ENCODE data around the gene TEF. TPM values are rescaled to one million over a fixed set of nuclear protein-coding genes. Genes with fewer than 3 reads are reported as not detected.

Gene TEF
- polyA plus RNA-seq, 1 donor: 5.6 TPM

DNA sequence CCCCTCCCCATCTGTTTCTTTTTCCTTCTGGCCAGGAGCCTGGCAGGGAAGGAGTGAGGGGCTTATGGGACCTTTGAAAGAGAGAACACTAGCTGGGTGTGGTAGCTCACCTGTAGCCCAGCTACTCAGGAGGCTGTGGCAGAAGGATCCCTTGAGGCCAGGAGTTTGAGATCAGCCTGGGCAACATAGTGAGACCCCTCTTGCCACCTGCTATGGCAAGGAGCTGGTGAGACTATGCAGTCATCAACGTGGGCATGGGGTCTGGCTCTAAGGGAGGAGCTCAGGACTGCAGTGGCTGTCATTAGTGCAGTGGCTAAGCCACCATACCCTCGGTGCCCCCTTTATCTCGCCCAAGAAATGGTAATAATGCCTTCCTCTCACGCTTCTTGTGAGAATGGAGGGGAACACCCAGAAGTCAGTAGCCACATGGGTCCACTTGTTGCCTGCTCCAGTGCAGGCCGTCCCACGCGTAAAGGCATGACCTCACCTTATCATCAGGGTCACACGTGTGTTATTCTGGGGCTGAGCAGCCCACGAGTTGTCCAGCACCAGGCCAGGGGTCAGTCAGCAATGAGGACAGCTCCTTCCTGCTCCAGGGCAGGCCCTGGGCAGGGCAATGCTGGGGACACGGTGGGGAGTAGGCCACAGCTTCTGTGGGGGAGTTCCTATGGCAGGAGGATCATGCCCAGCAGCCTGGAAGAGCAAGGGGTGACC lies 27.7 kb upstream of the TEF start:
- Histone ChIP-seq H3K36me3 (ENCODE audit: control insufficient read depth, insufficient read depth, low read length) (peaks cover 96% of the 10 kb centered on the region), H3K4me1 (ENCODE audit: control insufficient read depth, insufficient read depth, low read length) (peaks cover 6% of the 10 kb centered on the region), H3K27ac (ENCODE audit: low read length) (no peak overlapping the region), H3K9me3 (ENCODE audit: control insufficient read depth, low read depth, low read length) (no peaks in the 10 kb centered on the region), H3K4me3 (ENCODE audit: low read length) (no peak overlapping the region), H3K27me3 (ENCODE audit: control insufficient read depth, insufficient read depth, low read length) (no peaks in the 10 kb centered on the region)
- no CpG with 5 or more reads among the region's 10 CpGs for WGBS (ENCODE audit: insufficient coverage, low lambda C conversion rate)
- no peak for DNase-seq

DNA sequence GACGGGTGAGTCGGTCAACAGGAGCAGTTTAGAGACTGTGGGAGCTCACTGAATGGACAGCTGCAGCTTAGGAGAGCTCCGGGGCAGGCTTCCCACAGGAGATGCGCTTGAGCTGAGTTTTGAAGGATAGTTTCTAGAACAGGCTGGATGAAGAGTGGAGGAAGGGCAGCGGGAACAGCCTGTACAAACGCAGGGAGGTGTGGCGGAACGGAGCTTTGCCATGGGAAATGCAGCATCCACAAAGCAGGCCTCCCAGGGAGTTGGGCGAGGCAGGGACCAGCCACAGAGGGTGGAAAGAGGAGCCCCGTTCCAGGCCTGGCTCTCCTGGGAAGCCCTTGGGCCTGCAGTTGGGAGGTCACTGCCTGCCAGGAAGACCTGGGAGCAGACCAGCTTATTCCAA lies 26.8 kb upstream of the TEF start:
- WGBS (ENCODE audit: insufficient coverage, low lambda C conversion rate): 89% methylated on average over 3 of the region's 10 CpGs
- Histone ChIP-seq H3K9me3 (ENCODE audit: control insufficient read depth, low read depth, low read length) (no peaks in the 10 kb centered on the region), H3K4me3 (ENCODE audit: low read length) (no peak overlapping the region), H3K27me3 (ENCODE audit: control insufficient read depth, insufficient read depth, low read length) (no peaks in the 10 kb centered on the region), H3K4me1 (ENCODE audit: control insufficient read depth, insufficient read depth, low read length) (peaks cover 8% of the 10 kb centered on the region), H3K27ac (ENCODE audit: low read length) (no peak overlapping the region), H3K36me3 (ENCODE audit: control insufficient read depth, insufficient read depth, low read length) (peaks cover 92% of the 10 kb centered on the region)
- DNase-seq: no peak

DNA sequence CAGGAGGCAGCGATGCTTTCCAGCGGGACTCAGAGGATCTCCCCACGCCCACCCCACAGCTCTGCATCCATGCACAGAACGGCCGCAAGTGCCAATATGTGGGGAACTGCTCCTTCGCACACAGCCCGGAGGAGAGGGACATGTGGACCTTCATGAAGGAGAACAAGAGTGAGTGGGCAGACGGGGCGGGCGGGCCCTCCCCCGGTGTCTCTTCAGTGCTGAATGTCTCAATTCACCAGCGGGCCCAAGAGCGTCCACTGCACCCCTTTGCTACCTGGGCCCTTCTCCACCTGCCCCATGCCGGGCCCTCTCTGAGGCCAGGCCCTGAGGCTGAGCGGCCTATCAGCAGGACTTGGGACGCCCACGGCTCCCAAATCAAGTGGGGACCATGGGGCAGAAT lies 25.8 kb upstream of the TEF start:
- Histone ChIP-seq H3K9me3 (ENCODE audit: control insufficient read depth, low read depth, low read length) (no peaks in the 10 kb centered on the region), H3K27me3 (ENCODE audit: control insufficient read depth, insufficient read depth, low read length) (no peaks in the 10 kb centered on the region), H3K36me3 (ENCODE audit: control insufficient read depth, insufficient read depth, low read length) (peaks cover 85% of the 10 kb centered on the region), H3K4me3 (ENCODE audit: low read length) (no peak overlapping the region), H3K27ac (ENCODE audit: low read length) (no peak overlapping the region), H3K4me1 (ENCODE audit: control insufficient read depth, insufficient read depth, low read length) (peaks cover 4% of the 10 kb centered on the region)
- WGBS (ENCODE audit: insufficient coverage, low lambda C conversion rate): no CpG with 5 or more reads among the region's 17 CpGs
- DNase-seq: no peak

DNA sequence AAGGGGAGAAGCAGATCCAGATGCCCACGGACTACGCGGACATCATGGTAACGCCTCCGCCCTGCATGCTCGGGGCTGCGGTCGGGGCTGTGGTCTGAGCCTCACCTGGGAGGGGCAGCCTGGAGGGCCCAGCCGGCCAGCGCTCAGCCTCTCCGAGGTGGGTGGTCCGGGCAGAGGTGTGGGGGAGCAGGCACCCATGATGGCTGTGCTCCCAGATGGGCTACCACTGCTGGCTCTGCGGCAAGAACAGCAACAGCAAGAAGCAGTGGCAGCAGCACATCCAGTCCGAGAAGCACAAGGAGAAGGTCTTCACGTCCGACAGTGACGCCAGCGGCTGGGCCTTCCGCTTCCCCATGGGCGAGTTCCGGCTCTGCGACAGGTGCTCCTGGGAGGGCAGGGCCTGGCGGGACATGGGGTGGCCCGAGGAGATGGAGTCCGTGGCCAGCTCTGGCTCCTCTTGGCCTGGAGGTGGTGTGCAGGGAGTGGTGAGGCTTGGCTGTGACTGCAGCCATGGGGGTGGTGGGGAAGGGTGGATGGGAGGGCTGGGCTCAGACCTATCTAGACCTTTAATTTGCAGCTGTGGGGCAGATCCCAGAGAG lies 25.2 kb upstream of the TEF start:
- no CpG with 5 or more reads among the region's 25 CpGs for WGBS (ENCODE audit: insufficient coverage, low lambda C conversion rate)
- no peaks in the 10 kb centered on the region for H3K27me3 ChIP-seq (ENCODE audit: control insufficient read depth, insufficient read depth, low read length)
- H3K4me1 ChIP-seq (ENCODE audit: control insufficient read depth, insufficient read depth, low read length): peaks cover 4% of the 10 kb centered on the region
- no peak for DNase-seq
- no peaks in the 10 kb centered on the region for H3K9me3 ChIP-seq (ENCODE audit: control insufficient read depth, low read depth, low read length)
- no peak overlapping the region for H3K4me3 ChIP-seq (ENCODE audit: low read length)
- no peak overlapping the region for H3K27ac ChIP-seq (ENCODE audit: low read length)
- peaks cover 78% of the 10 kb centered on the region for H3K36me3 ChIP-seq (ENCODE audit: control insufficient read depth, insufficient read depth, low read length)

DNA sequence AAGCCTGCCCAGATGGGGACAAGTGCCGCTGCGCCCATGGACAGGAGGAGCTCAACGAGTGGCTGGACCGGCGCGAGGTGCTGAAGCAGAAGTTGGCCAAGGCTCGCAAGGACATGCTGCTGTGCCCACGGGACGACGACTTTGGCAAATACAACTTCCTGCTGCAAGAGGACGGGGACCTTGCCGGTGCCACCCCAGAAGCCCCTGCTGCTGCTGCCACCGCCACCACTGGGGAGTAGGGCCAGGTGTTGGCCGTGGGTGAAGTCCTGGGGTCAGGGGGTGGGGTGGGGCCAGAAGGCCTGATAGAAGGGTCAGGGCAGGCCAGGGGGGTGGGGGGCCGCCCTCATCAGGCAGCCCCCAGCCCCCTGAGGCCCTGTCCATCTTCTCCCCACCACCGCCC lies 24.6 kb upstream of the TEF start:
- Histone ChIP-seq H3K36me3 (ENCODE audit: control insufficient read depth, insufficient read depth, low read length) (peaks cover 72% of the 10 kb centered on the region), H3K4me1 (ENCODE audit: control insufficient read depth, insufficient read depth, low read length) (peaks cover 4% of the 10 kb centered on the region), H3K4me3 (ENCODE audit: low read length) (no peak overlapping the region), H3K9me3 (ENCODE audit: control insufficient read depth, low read depth, low read length) (no peaks in the 10 kb centered on the region), H3K27ac (ENCODE audit: low read length) (no peak overlapping the region), H3K27me3 (ENCODE audit: control insufficient read depth, insufficient read depth, low read length) (no peaks in the 10 kb centered on the region)
- no CpG with 5 or more reads among the region's 16 CpGs for WGBS (ENCODE audit: insufficient coverage, low lambda C conversion rate)
- DNase-seq: no peak

DNA sequence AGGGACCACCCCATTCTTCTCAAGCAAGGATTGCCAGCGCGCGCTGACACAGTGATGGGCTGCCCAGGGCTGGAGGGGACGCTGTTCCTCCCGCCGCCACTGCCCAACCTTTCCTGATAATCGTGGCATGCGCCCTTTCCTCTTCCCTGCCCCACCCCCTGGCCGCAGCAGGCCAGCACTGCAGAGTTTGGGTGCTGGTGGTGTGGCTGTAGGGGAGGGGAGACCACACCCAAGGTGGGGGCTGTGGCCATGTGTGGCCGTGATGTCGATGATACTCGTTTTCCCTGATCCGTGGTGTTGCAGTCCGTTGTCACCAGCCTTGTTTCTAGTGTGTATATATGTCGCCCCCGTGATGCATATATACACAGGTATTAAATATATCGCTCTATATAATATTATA lies 22.8 kb upstream of the TEF start:
- Histone ChIP-seq H3K36me3 (ENCODE audit: control insufficient read depth, insufficient read depth, low read length) (peaks cover 56% of the 10 kb centered on the region), H3K4me3 (ENCODE audit: low read length) (no peak overlapping the region), H3K27me3 (ENCODE audit: control insufficient read depth, insufficient read depth, low read length) (no peaks in the 10 kb centered on the region), H3K27ac (ENCODE audit: low read length) (no peak overlapping the region), H3K9me3 (ENCODE audit: control insufficient read depth, low read depth, low read length) (no peaks in the 10 kb centered on the region), H3K4me1 (ENCODE audit: control insufficient read depth, insufficient read depth, low read length) (peaks cover 4% of the 10 kb centered on the region)
- no peak for DNase-seq
- no CpG with 5 or more reads among the region's 17 CpGs for WGBS (ENCODE audit: insufficient coverage, low lambda C conversion rate)

DNA sequence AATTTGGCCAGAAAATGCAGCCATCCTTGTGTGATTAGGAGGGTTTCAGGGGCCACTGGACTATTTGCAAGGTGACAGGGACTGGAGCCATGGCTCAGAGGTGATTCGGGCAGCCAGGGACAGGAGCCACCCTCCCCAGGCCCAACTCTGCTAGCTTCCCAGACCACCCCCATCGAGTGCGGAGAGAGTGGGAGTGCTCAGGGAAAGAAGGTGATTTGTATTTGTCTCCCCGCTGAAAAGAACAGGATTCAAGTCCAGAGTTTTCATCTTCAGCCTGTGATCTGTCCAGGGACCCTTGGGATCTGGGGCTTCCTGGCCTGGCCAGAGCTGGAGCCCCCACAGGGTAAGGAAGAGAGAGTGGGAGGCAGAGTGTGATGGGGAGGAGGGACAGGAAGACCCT lies 22.4 kb upstream of the TEF start:
- H3K36me3 ChIP-seq (ENCODE audit: control insufficient read depth, insufficient read depth, low read length): peaks cover 52% of the 10 kb centered on the region
- no peak overlapping the region for H3K4me3 ChIP-seq (ENCODE audit: low read length)
- no peaks in the 10 kb centered on the region for H3K9me3 ChIP-seq (ENCODE audit: control insufficient read depth, low read depth, low read length)
- DNase-seq: no peak
- H3K4me1 ChIP-seq (ENCODE audit: control insufficient read depth, insufficient read depth, low read length): peaks cover 4% of the 10 kb centered on the region
- H3K27me3 ChIP-seq (ENCODE audit: control insufficient read depth, insufficient read depth, low read length): no peaks in the 10 kb centered on the region
- no CpG with 5 or more reads among the region's 4 CpGs for WGBS (ENCODE audit: insufficient coverage, low lambda C conversion rate)
- H3K27ac ChIP-seq (ENCODE audit: low read length): no peak overlapping the region

DNA sequence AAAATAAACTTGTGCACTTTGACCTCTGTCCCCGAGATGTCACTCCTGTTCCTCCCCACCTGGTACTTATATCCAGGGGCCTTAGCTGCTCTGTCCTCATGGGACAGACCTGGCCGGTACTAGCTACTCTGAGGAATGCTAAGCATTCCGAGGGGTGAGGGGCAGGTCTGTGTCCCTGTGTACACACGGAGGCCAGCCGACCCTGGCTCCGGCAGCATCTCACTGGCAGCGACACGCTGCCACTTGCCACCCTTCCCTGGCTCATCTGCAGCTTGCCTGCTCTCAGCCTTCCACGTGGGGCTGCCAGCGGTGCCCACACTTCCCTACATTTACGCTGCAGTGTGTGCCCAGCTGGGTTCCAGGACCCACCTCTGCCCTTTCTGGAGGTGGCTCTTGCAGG lies 21.6 kb upstream of the TEF start:
- H3K4me3 ChIP-seq (ENCODE audit: low read length): no peak overlapping the region
- H3K4me1 ChIP-seq (ENCODE audit: control insufficient read depth, insufficient read depth, low read length): peaks cover 7% of the 10 kb centered on the region
- peak in 1 of 2 donors; percentile 45 for DNase-seq
- peaks cover 44% of the 10 kb centered on the region for H3K36me3 ChIP-seq (ENCODE audit: control insufficient read depth, insufficient read depth, low read length)
- no peaks in the 10 kb centered on the region for H3K27me3 ChIP-seq (ENCODE audit: control insufficient read depth, insufficient read depth, low read length)
- no peaks in the 10 kb centered on the region for H3K9me3 ChIP-seq (ENCODE audit: control insufficient read depth, low read depth, low read length)
- WGBS (ENCODE audit: insufficient coverage, low lambda C conversion rate): no CpG with 5 or more reads among the region's 11 CpGs
- H3K27ac ChIP-seq (ENCODE audit: low read length): no peak overlapping the region

DNA sequence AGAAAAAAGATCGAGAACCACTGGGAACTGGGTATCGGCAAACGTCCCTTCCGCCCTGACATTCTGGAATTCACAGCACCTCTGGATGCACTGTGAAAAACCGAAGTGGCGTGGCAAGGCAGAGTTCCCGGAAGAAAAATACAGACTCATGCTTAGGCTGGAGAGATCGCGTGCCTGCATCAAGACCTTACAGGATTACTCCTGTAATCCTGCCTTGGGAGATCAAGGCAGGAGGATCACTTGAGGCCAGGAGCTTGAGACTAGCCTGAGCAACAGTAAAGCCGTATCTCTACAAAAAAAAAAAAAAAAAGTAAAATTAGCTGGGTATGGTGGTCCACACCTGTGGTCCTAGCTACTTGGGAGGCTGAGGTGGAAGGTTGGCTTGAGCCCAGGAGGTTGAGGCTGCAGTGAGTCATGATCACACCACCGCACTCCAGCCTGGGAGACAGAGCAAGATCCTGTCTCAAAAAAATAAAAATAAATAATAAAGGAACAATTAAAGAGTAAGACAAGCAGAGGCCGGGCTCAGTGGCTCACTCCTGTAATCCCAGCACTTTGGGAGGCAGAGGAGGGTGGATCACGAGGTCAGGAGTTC lies 19.9 kb upstream of the TEF start:
- no peaks in the 10 kb centered on the region for H3K9me3 ChIP-seq (ENCODE audit: control insufficient read depth, low read depth, low read length)
- peaks cover 28% of the 10 kb centered on the region for H3K36me3 ChIP-seq (ENCODE audit: control insufficient read depth, insufficient read depth, low read length)
- no peak overlapping the region for H3K4me3 ChIP-seq (ENCODE audit: low read length)
- no peaks in the 10 kb centered on the region for H3K27me3 ChIP-seq (ENCODE audit: control insufficient read depth, insufficient read depth, low read length)
- H3K27ac ChIP-seq (ENCODE audit: low read length): no peak overlapping the region
- WGBS (ENCODE audit: insufficient coverage, low lambda C conversion rate): 100% methylated on average over 1 of the region's 13 CpGs
- DNase-seq: no peak
- H3K4me1 ChIP-seq (ENCODE audit: control insufficient read depth, insufficient read depth, low read length): peaks cover 14% of the 10 kb centered on the region

DNA sequence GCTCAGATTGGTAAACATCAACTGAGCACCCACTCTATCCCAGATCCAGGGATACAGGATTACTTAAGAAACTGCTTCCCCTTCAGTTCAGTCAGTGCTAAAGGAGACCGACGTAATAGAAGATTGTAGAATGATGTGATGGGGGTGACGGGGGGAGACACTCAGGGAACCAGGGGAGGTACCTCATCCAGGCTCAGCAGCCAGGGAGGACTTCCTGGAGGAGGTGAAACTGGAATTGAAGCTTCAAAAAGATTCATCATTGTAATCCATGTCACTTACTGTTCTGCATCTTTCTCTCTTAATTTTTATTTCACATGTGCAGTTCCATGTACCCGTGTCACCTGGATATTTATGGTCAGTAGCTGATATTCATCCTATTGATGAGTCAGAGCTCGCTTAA lies 19.1 kb upstream of the TEF start:
- Histone ChIP-seq H3K4me1 (ENCODE audit: control insufficient read depth, insufficient read depth, low read length) (peaks cover 20% of the 10 kb centered on the region), H3K27me3 (ENCODE audit: control insufficient read depth, insufficient read depth, low read length) (no peaks in the 10 kb centered on the region), H3K36me3 (ENCODE audit: control insufficient read depth, insufficient read depth, low read length) (peaks cover 19% of the 10 kb centered on the region), H3K9me3 (ENCODE audit: control insufficient read depth, low read depth, low read length) (no peaks in the 10 kb centered on the region), H3K27ac (ENCODE audit: low read length) (no peak overlapping the region), H3K4me3 (ENCODE audit: low read length) (no peak overlapping the region)
- no CpG with 5 or more reads among the region's 5 CpGs for WGBS (ENCODE audit: insufficient coverage, low lambda C conversion rate)
- DNase-seq: no peak

All from large intestine (tissue), 3 donors.